ENCODE measurements around the gene SOS1.

- TF ChIP-seq, protein P1, sequence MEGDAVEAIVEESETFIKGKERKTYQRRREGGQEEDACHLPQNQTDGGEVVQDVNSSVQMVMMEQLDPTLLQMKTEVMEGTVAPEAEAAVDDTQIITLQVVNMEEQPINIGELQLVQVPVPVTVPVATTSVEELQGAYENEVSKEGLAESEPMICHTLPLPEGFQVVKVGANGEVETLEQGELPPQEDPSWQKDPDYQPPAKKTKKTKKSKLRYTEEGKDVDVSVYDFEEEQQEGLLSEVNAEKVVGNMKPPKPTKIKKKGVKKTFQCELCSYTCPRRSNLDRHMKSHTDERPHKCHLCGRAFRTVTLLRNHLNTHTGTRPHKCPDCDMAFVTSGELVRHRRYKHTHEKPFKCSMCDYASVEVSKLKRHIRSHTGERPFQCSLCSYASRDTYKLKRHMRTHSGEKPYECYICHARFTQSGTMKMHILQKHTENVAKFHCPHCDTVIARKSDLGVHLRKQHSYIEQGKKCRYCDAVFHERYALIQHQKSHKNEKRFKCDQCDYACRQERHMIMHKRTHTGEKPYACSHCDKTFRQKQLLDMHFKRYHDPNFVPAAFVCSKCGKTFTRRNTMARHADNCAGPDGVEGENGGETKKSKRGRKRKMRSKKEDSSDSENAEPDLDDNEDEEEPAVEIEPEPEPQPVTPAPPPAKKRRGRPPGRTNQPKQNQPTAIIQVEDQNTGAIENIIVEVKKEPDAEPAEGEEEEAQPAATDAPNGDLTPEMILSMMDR (IDR thresholded peaks at IDR 0.05): no peak
- no peak for TF ChIP-seq POLR2A (IDR thresholded peaks at IDR 0.05)
Measured at GRCh38 chr2:39027421-39027820, 93.4 kb downstream of the SOS1 start.

All from uterus (tissue), 2 donors.